Stimulated activated CD4-positive, alpha-beta T cell treated with anti-CD3 and anti-CD28 coated beads, TNF-alpha, amount 100 ng/mL, for 48 hours (primary cell): Measurements from ENCODE around the gene NOL8.

Source experiments
- DNase-seq, 3 donors: peaks; one replicate each; pipeline ENCODE4 v3.0.0-alpha.2; 2020; ENCODE audit warnings: low read depth in 3 of 3

Gene NOL8

GRCh38 chr9:92266486-92266885 lies 58.7 kb downstream of the NOL8 start:
- no peak for DNase-seq

- no peak for DNase-seq
These were observed 60.0 kb downstream of the NOL8 start for GRCh38 chr9:92265154-92265553.

DNA sequence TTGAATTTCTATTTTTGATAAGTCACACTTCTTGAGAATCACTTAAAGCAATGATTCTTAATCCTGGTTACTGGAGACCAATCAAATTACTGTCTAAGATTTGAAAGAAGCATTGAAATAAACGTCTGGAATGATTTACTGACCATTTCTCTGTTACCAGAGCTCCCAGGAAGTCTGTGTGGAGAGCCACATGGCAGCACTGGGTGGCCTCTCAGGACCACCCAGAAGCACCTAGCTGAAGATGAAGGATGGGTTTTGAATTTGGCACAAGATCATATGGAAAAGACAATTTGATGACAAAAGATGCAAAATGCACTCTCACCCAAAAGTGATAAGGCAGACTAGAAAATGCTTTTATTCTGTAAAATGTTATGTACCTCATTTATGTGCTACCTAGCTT lies 62.0 kb downstream of the NOL8 start:
- DNase-seq: no peak

- no peak for DNase-seq
These were observed 67.8 kb downstream of the NOL8 start for GRCh38 chr9:92257327-92257726.

- no peak for DNase-seq
These were observed 70.5 kb downstream of the NOL8 start for GRCh38 chr9:92254381-92255337.

- no peak for DNase-seq
These were observed 71.5 kb downstream of the NOL8 start for GRCh38 chr9:92253656-92254055.

DNA sequence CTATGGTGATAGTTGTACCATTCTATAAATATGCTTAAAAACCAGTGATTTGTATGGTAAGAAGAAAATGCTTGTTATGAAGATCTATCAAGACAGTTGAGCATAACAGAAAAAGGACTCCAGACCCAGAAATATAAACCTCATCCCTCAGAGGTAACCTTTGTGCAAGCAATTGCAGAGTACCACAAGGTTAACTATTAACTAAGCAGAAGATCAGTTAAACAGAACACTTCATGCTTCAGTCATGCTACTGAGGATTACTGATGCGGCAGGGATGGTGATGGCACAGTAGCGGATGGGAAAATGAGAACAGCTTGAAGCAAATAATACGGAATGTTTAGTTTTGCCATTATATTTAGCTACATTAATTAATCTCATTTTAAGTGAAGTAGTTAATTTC lies 77.2 kb downstream of the NOL8 start:
- DNase-seq: no peak
